A673 (cell line): Measurements from ENCODE around the gene OR6B1. TPM values are rescaled to one million over a fixed set of nuclear protein-coding genes. Genes with fewer than 3 reads are reported as not detected.

Source experiments
- BruUV-seq: library from RNA; stranded (reverse); fragments of 400-500 nt; replicated peaks from 2 replicates; lab custom pipeline; 2021; lab: Mats Ljungman, UMichigan
- CTCF ChIA-PET: fragments of 300-600 bp; sonication (Branson Sonifier 250); formaldehyde crosslinking; loops from one replicate; lab custom pipeline; 2022; ENCODE audit warnings: antibody characterized with exemption; lab: Charles Lee
- POLR2A ChIA-PET: fragments of 300-600 bp; sonication (Branson Sonifier 250); formaldehyde crosslinking; loops from one replicate; lab custom pipeline; 2022; ENCODE audit warnings: antibody characterized with exemption; ENCODE audit not compliant: low non-redundant PET; lab: Charles Lee
- DNase-seq: peaks from one replicate; pipeline ENCODE4 v3.0.0-alpha.2; 2015; ENCODE audit warnings: low spot score
- H3K27ac ChIP-seq: fragments of 200-600 bp; sonication (generic); 2 replicates; pipeline ENCODE4 v1.5.1; 2016; ENCODE audit warnings: mixed run types, low read depth, mild to moderate bottlenecking, mixed read lengths, antibody characterized with exemption, low read length; ENCODE audit not compliant: poor library complexity, severe bottlenecking
- H3K27me3 ChIP-seq: fragments of 200-600 bp; sonication (generic); replicated peaks from 2 replicates; pipeline ENCODE4 v1.6.1; 2017; ENCODE audit warnings: mixed run types, low read depth, mild to moderate bottlenecking, mixed read lengths, antibody characterized with exemption, low read length; ENCODE audit not compliant: insufficient read depth, poor library complexity
- H3K36me3 ChIP-seq: fragments of 200-600 bp; sonication (generic); 2 replicates; pipeline ENCODE4 v1.6.1; 2016; ENCODE audit warnings: mixed run types, mild to moderate bottlenecking, mixed read lengths, antibody characterized with exemption, low read length; ENCODE audit not compliant: insufficient read depth, poor library complexity, severe bottlenecking
- H3K4me1 ChIP-seq: fragments of 200-600 bp; sonication (generic); 2 replicates; pipeline ENCODE4 v1.6.1; 2017; ENCODE audit warnings: mixed run types, mild to moderate bottlenecking, mixed read lengths, antibody characterized with exemption, low read length; ENCODE audit not compliant: insufficient read depth, poor library complexity, severe bottlenecking
- H3K4me3 ChIP-seq: fragments of 200-600 bp; sonication (generic); 2 replicates; pipeline ENCODE4 v1.5.1; 2016; ENCODE audit warnings: low read depth, mixed run types, mild to moderate bottlenecking, mixed read lengths, low read length; ENCODE audit not compliant: poor library complexity, severe bottlenecking
- H3K9me3 ChIP-seq: fragments of 200-600 bp; sonication (generic); 2 replicates; pipeline ENCODE4 v1.6.1; 2016; ENCODE audit warnings: mixed run types, low read depth, mild to moderate bottlenecking, mixed read lengths, antibody characterized with exemption, low read length; ENCODE audit not compliant: poor library complexity, severe bottlenecking
- CTCF ChIP-seq: fragments of 300-800, 200-600 bp; sonication (generic); conservative IDR thresholded peaks from 2 replicates; pipeline ENCODE4 v1.5.1; 2017; ENCODE audit warnings: low read depth, mild to moderate bottlenecking, antibody characterized with exemption, low read length, moderate library complexity, mixed read lengths
- EZH2 ChIP-seq: fragments of 200-600 bp; sonication (generic); IDR thresholded peaks from 2 replicates; pipeline ENCODE4 v1.6.1; 2017; ENCODE audit warnings: borderline replicate concordance, low read depth, mild to moderate bottlenecking, mixed read lengths, antibody characterized with exemption, low read length; ENCODE audit not compliant: poor library complexity, severe bottlenecking
- intact Hi-C: fragments of 100-400 bp; cut with micrococcal nuclease; formaldehyde crosslinking; loops from one replicate; pipeline ENCODE4 v1.10.0; 2022; ENCODE audit not compliant: unreplicated experiment
- total RNA-seq: library from RNA; stranded (reverse); gene quantifications from 2 replicates; pipeline ENCODE4 v1.2.3, GENCODE V29; 2021

The OR6B1 gene
- total RNA-seq, 1 experiment from 2014 or later = not detected

- no peaks in the 10 kb centered on the region for H3K36me3 ChIP-seq
- H3K4me3 ChIP-seq = no peak overlapping the region
- BruUV-seq = no TSS peak
- ChIA-PET CTCF (no interaction called here), POLR2A (no interaction called here)
- no peaks in the 10 kb centered on the region for H3K4me1 ChIP-seq
- TF ChIP-seq CTCF (no peak), EZH2 (no peak)
- H3K9me3 ChIP-seq = no peaks in the 10 kb centered on the region
- H3K27ac ChIP-seq = no peak overlapping the region
- DNase-seq = no peak
- no peaks in the 10 kb centered on the region for H3K27me3 ChIP-seq
- intact Hi-C loops = no loop called here
Observed at GRCh38 chr7:143965280-143965679, 34.8 kb upstream of the OR6B1 start.

- ChIA-PET POLR2A (no interaction called here), CTCF (no interaction called here)
- no TSS peak for BruUV-seq
- no peaks in the 10 kb centered on the region for H3K4me1 ChIP-seq
- no peaks in the 10 kb centered on the region for H3K27me3 ChIP-seq
- no peaks in the 10 kb centered on the region for H3K36me3 ChIP-seq
- no peak for TF ChIP-seq EZH2
- TF ChIP-seq CTCF = no peak
- intact Hi-C loops = no loop called here
- no peak overlapping the region for H3K4me3 ChIP-seq
- no peak for DNase-seq
- no peak overlapping the region for H3K27ac ChIP-seq
- H3K9me3 ChIP-seq = no peaks in the 10 kb centered on the region
Observed at GRCh38 chr7:143967398-143967797, 32.7 kb upstream of the OR6B1 start.

- no peaks in the 10 kb centered on the region for H3K27me3 ChIP-seq
- H3K9me3 ChIP-seq = no peaks in the 10 kb centered on the region
- intact Hi-C loops = no loop called here
- H3K36me3 ChIP-seq = no peaks in the 10 kb centered on the region
- CTCF ChIA-PET = no interaction called here
- no TSS peak for BruUV-seq
- no peak for DNase-seq
- H3K4me3 ChIP-seq = no peak overlapping the region
- POLR2A ChIA-PET = no interaction called here
- no peaks in the 10 kb centered on the region for H3K4me1 ChIP-seq
- no peak overlapping the region for H3K27ac ChIP-seq
- no peak for TF ChIP-seq CTCF
- no peak for TF ChIP-seq EZH2
Observed at GRCh38 chr7:143973870-143974416, 26.2 kb upstream of the OR6B1 start.
